ENCODE measurements around the gene CEP55. TPM values are rescaled to one million over a fixed set of nuclear protein-coding genes. Genes with fewer than 3 reads are reported as not detected.

Gene CEP55
- total RNA-seq, 2 donors from 2014 or later: 0.24 to 1.8 TPM

DNA sequence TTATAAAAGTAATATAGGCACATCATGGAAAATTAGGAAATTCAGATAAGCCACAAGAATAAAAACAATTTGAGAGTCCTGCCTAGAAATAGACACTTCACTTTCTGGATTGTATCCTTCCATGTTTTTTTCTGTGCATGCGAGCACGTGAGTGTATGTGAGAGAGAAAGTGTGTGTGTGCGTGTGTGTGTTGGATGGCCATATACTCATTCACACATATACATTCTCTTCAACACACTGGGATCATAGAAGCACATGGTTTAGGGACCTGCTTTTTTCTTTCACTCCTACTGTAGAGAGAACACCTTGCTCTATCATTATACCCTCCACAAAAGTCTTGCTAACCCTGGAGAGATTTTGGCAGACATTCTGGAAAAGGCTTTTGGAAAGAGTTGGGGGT lies 77.5 kb downstream of the CEP55 start:
- TF ChIP-seq, protein P1, sequence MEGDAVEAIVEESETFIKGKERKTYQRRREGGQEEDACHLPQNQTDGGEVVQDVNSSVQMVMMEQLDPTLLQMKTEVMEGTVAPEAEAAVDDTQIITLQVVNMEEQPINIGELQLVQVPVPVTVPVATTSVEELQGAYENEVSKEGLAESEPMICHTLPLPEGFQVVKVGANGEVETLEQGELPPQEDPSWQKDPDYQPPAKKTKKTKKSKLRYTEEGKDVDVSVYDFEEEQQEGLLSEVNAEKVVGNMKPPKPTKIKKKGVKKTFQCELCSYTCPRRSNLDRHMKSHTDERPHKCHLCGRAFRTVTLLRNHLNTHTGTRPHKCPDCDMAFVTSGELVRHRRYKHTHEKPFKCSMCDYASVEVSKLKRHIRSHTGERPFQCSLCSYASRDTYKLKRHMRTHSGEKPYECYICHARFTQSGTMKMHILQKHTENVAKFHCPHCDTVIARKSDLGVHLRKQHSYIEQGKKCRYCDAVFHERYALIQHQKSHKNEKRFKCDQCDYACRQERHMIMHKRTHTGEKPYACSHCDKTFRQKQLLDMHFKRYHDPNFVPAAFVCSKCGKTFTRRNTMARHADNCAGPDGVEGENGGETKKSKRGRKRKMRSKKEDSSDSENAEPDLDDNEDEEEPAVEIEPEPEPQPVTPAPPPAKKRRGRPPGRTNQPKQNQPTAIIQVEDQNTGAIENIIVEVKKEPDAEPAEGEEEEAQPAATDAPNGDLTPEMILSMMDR (IDR thresholded peaks at IDR 0.05): no peak
- Histone ChIP-seq H3K4me1 (no peaks in the 10 kb centered on the region), H3K9me3 (no peaks in the 10 kb centered on the region), H3K27me3 (no peaks in the 10 kb centered on the region), H3K27ac (no peak overlapping the region), H3K4me3 (no peak overlapping the region), H3K36me3 (no peaks in the 10 kb centered on the region)
- DNase-seq (ENCODE audit: low spot score): no peak

DNA sequence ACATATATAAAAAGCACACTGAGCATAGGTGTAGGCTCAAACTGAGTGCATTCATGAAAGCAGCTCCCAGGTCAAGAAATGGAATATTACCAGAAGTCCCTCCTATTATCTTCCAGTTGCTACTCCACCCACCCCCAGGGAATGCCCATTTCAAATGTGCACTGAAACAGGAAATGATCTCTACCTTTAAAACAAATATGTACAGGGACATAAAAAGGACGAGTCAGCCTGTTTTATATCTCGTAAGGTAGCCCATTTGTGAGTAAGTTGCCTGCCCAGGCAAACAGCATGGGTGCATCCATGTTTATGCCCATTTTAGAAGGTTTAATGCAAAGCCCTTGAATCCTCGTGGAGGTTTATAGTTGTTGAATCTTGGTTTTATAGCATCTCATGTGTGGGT lies 80.5 kb downstream of the CEP55 start:
- Histone ChIP-seq H3K4me1 (no peaks in the 10 kb centered on the region), H3K36me3 (no peaks in the 10 kb centered on the region), H3K4me3 (no peak overlapping the region), H3K27ac (no peak overlapping the region), H3K9me3 (peaks cover 0 to 6% of the 10 kb centered on the region in 2 donors), H3K27me3 (no peaks in the 10 kb centered on the region)
- TF ChIP-seq, protein P1 (IDR thresholded peaks at IDR 0.05): no peak
- DNase-seq (ENCODE audit: low spot score): no peak

DNA sequence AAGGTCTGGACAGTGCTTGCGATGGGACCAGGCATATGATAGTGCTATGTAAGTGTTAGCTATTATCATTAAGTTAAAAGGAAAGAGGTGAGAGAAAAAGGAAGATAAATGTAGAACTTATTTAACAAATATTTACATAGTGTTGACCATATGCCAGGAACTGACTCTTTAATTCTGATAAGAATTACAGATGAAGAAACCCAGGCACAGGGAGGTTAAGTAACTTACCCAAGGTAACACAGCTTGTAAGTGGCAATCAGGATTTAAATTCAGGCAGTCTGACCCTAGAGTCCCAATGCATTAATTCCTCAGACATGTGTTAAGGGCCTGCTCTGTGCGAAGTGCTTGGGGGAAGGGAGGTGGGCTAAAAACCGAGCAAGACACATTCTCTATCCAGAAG lies 81.2 kb downstream of the CEP55 start:
- H3K36me3 ChIP-seq: no peaks in the 10 kb centered on the region
- H3K4me1 ChIP-seq: no peaks in the 10 kb centered on the region
- no peak for DNase-seq (ENCODE audit: low spot score)
- TF ChIP-seq, protein P1 (IDR thresholded peaks at IDR 0.05): no peak
- H3K4me3 ChIP-seq: no peak overlapping the region
- H3K27ac ChIP-seq: no peak overlapping the region
- peaks cover 0 to 6% of the 10 kb centered on the region in 2 donors for H3K9me3 ChIP-seq
- no peaks in the 10 kb centered on the region for H3K27me3 ChIP-seq

Other genes with a start within 250 kb of the CEP55 start
- 10 to 100 TPM; 13.4 to 14.1 TPM for gene MYOF, start 14.3 kb upstream of the CEP55 start, total RNA-seq
- gene FFAR4, start 70.1 kb downstream of the CEP55 start, total RNA-seq: under 1 TPM in 1 of 2 donors, not detected in 1; 0.31 TPM
- 10 to 100 TPM; 16.2 to 48.2 TPM for gene RBP4, start 104.6 kb downstream of the CEP55 start, total RNA-seq
- gene PDE6C, start 115.9 kb downstream of the CEP55 start, total RNA-seq: not detected
- 1 to 10 TPM; 8.0 to 9.2 TPM for gene FRA10AC1, start 206.0 kb downstream of the CEP55 start, total RNA-seq